Lower leg skin (tissue), 3 donors: Measurements from ENCODE around the gene CCR5.

Experiments used
- CTCF ChIP-seq, 3 donors: fragments of 450-650 bp; IDR thresholded peaks; one replicate each; pipeline ENCODE4 v1.5.1; 2016; ENCODE audit warnings: antibody characterized with exemption in 3 of 3, mild to moderate bottlenecking in 3 of 3, moderate library complexity in 2 of 3
- POLR2A ChIP-seq, 2 donors: fragments of 450-650 bp; IDR thresholded peaks; one replicate each; pipeline ENCODE4 v1.6.1; 2016 to 2017; ENCODE audit warnings: antibody characterized with exemption in 2 of 2, mild to moderate bottlenecking in 1 of 2, moderate library complexity in 1 of 2

GRCh38 chr3:46383951-46384330 lies 13.2 kb downstream of the CCR5 start:
- TF ChIP-seq CTCF (IDR thresholded peaks at IDR 0.05) (no peak), POLR2A (IDR thresholded peaks at IDR 0.05) (no peak)
